Measurements from ENCODE around the gene CSPG5.

CSPG5 gene

DNA sequence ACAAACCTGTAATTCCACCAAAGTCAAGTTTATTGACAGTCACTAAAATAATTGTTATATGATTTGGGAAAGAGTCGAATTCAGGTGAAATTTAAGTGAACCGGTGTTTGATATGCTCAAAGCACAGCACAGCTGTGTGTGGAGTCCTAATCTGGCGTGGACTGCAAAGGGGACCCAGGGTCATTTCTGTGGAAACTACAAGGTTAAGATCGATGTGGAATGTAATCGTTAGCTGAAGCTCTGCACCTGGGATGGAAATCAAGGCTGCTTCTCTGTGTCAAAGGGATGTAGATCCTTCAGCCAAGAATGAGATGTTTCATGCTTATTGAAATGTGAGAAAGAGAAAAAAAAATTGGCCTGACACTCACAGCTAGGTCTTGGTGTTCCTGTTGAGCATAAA lies 63.6 kb downstream of the CSPG5 start:
- Histone ChIP-seq H3K27ac (replicated peaks) (no peak overlapping the region), H3K4me3 (replicated peaks; ENCODE audit: insufficient read depth, low read length) (no peak overlapping the region), H3K27me3 (ENCODE audit: insufficient read depth, poor library complexity, severe bottlenecking) (no peaks in the 10 kb centered on the region)
- no peak for DNase-seq (ENCODE audit: low read depth in 1 of 2, low spot score in 1 of 2)
- TF ChIP-seq, protein P1, sequence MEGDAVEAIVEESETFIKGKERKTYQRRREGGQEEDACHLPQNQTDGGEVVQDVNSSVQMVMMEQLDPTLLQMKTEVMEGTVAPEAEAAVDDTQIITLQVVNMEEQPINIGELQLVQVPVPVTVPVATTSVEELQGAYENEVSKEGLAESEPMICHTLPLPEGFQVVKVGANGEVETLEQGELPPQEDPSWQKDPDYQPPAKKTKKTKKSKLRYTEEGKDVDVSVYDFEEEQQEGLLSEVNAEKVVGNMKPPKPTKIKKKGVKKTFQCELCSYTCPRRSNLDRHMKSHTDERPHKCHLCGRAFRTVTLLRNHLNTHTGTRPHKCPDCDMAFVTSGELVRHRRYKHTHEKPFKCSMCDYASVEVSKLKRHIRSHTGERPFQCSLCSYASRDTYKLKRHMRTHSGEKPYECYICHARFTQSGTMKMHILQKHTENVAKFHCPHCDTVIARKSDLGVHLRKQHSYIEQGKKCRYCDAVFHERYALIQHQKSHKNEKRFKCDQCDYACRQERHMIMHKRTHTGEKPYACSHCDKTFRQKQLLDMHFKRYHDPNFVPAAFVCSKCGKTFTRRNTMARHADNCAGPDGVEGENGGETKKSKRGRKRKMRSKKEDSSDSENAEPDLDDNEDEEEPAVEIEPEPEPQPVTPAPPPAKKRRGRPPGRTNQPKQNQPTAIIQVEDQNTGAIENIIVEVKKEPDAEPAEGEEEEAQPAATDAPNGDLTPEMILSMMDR (IDR thresholded peaks at IDR 0.05; ENCODE audit: insufficient read depth, low read length): no peak
- TF ChIP-seq GABPA (IDR thresholded peaks at IDR 0.05; ENCODE audit: low read depth): no peak
- no peak for TF ChIP-seq POLR2AphosphoS5 (IDR thresholded peaks at IDR 0.05; ENCODE audit: low read depth)
- TF ChIP-seq SPI1 (IDR thresholded peaks at IDR 0.05; ENCODE audit: borderline replicate concordance, low read depth): no peak
- TF ChIP-seq REST (IDR thresholded peaks at IDR 0.05; ENCODE audit: insufficient replicate concordance, low read depth): no peak

GRCh38 chr3:47513125-47513929 lies 65.3 kb downstream of the CSPG5 start, which contains the start of gene ELP6:
Gene ELP6, minus strand, starts transcription at chr3:47513712. Its CDS starts 122 bp downstream, at chr3:47513590.
- TF ChIP-seq REST (IDR thresholded peaks at IDR 0.05; ENCODE audit: insufficient replicate concordance, low read depth) (peak; percentile 26), POLR2AphosphoS5 (IDR thresholded peaks at IDR 0.05; ENCODE audit: low read depth) (peak; percentile 93), GABPA (IDR thresholded peaks at IDR 0.05; ENCODE audit: low read depth) (peak; percentile 90), SPI1 (IDR thresholded peaks at IDR 0.05; ENCODE audit: borderline replicate concordance, low read depth) (no peak)
- TF ChIP-seq, protein P1 (IDR thresholded peaks at IDR 0.05; ENCODE audit: insufficient read depth, low read length): peak; percentile 32
- Histone ChIP-seq H3K27me3 (ENCODE audit: insufficient read depth, poor library complexity, severe bottlenecking) (no peaks in the 10 kb centered on the region), H3K27ac (replicated peaks) (peak within 1 kb of the TSS; percentile 94), H3K4me3 (replicated peaks; ENCODE audit: insufficient read depth, low read length) (peak within 1 kb of the TSS; percentile 48)
- peak; percentile 91 to 98 for DNase-seq (ENCODE audit: low read depth in 1 of 2, low spot score in 1 of 2)

- Histone ChIP-seq H3K4me3 (replicated peaks; ENCODE audit: insufficient read depth, low read length) (peak overlapping the region; percentile 48), H3K27me3 (ENCODE audit: insufficient read depth, poor library complexity, severe bottlenecking) (no peaks in the 10 kb centered on the region), H3K27ac (replicated peaks) (peak overlapping the region; percentile 94)
- peak; percentile 23 to 31 for DNase-seq (ENCODE audit: low read depth in 1 of 2, low spot score in 1 of 2)
- TF ChIP-seq, protein P1 (IDR thresholded peaks at IDR 0.05; ENCODE audit: insufficient read depth, low read length): no peak
- TF ChIP-seq REST (IDR thresholded peaks at IDR 0.05; ENCODE audit: insufficient replicate concordance, low read depth): peak; percentile 24
Observed at GRCh38 chr3:47512416-47513124, 66.1 kb downstream of the CSPG5 start.

All from HL-60 (cell line).